GM12891 (cell line): ENCODE results near the gene MDM2.

Experiments used
- PAX5 ChIP-seq: IDR thresholded peaks from 2 replicates; pipeline ENCODE4 v1.6.1; 2011; ENCODE audit warnings: low read length, moderate library complexity, mild to moderate bottlenecking; ENCODE audit not compliant: insufficient read depth, severe bottlenecking
- POLR2A ChIP-seq: IDR thresholded peaks from 2 replicates; pipeline ENCODE4 v1.6.1; 2011; ENCODE audit warnings: low read depth, low read length, control low read depth
- POLR2AphosphoS5 ChIP-seq: IDR thresholded peaks from 2 replicates; pipeline ENCODE4 v1.6.1; 2011; ENCODE audit warnings: low read depth, low read length, control low read depth
- SPI1 ChIP-seq: IDR thresholded peaks from 2 replicates; pipeline ENCODE4 v1.6.1; 2011; ENCODE audit warnings: low read depth, low read length, control low read depth
- TAF1 ChIP-seq: IDR thresholded peaks from 2 replicates; pipeline ENCODE4 v1.6.1; 2011; ENCODE audit warnings: low read depth, low read length, control low read depth

DNA sequence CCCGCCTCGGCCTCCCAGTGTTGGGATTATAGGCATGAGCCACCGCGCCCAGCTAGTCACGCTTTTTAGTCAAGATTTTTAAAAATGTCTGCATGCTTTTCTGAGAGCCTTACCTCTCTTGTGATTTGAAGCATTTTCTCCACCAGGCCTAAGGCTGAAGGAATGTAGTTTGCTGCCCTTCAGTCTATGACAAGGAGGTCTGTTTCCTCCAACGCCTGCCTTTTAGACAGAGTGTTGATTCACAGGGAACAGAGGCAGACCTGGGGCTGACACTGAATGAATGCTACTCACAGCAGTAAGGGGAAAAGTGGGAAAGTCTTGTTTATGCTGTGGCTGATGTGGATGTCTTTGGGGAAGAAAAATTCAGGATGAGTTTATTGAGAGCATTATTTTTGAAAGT lies 27.2 kb upstream of the MDM2 start:
- TF ChIP-seq POLR2A = no peak
- no peak for TF ChIP-seq POLR2AphosphoS5
- TF ChIP-seq TAF1 = no peak
- TF ChIP-seq PAX5 = no peak
- no peak for TF ChIP-seq SPI1
